Neutrophil (primary cell): Measurements from ENCODE around the gene CDKN2B-AS1.

Experiments
- H3K27ac ChIP-seq: fragments of 200-600 bp; sonication (generic); 2 replicates; pipeline ENCODE4 v1.5.1; 2016; ENCODE audit warnings: mild to moderate bottlenecking, moderate library complexity
- H3K27me3 ChIP-seq: fragments of 200-600 bp; sonication (generic); 2 replicates; pipeline ENCODE4 v1.6.0; 2016; ENCODE audit warnings: mild to moderate bottlenecking
- H3K36me3 ChIP-seq: fragments of 200-600 bp; sonication (generic); 2 replicates; pipeline ENCODE4 v1.5.1; 2017
- H3K4me1 ChIP-seq, 2 experiments: fragments of 200-600 bp in 1 of 2; sonication (generic) in 1 of 2; 1 replicate in 1 of 2; 2 replicates in 1 of 2; pipeline versions ENCODE4 v1.5.1 to v1.6.1; 2013 to 2016; ENCODE audit warnings: low read depth in 1 of 2, low read length in 1 of 2, mild to moderate bottlenecking in 1 of 2, moderate library complexity in 1 of 2; ENCODE audit not compliant: control insufficient read depth in 1 of 2, insufficient read depth in 1 of 2
- H3K4me3 ChIP-seq, 2 experiments: fragments of 200-600 bp in 1 of 2; sonication (generic) in 1 of 2; 1 replicate in 1 of 2; 2 replicates in 1 of 2; pipeline ENCODE4 v1.5.1; 2013 to 2016; ENCODE audit warnings: low read depth in 1 of 2, low read length in 1 of 2, mild to moderate bottlenecking in 1 of 2, moderate library complexity in 1 of 2
- H3K9me3 ChIP-seq: fragments of 200-600 bp; sonication (generic); 2 replicates; pipeline ENCODE4 v1.5.1; 2016
- TF ChIP-seq, protein P1 (sequence below): fragments of 200-600 bp; sonication (generic); IDR thresholded peaks from 2 replicates; pipeline ENCODE4 v1.5.1; 2016; ENCODE audit warnings: antibody characterized with exemption

Gene CDKN2B-AS1

DNA sequence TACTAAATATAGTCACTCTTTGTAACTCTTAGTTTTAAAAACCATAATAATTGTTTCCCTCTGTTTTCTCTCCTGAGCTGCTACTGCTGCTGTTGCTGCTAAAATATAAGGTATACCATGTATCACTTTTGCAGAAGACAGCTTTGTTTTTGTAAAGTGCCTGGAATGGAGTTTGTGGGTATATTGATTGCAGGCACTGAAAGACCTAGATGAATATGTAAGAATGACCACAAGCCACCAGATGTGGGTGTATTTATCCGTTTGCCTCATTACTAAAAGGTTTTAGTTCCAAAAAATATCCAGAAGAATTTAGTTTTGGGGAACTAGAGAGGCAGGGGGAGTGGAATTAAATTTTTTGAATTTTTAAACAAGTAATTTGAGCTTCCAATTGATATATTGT, 165.6 kb downstream of the CDKN2B-AS1 start:
- no peaks in the 10 kb centered on the region for H3K9me3 ChIP-seq
- no peaks in the 10 kb centered on the region for H3K27me3 ChIP-seq
- TF ChIP-seq, protein P1, sequence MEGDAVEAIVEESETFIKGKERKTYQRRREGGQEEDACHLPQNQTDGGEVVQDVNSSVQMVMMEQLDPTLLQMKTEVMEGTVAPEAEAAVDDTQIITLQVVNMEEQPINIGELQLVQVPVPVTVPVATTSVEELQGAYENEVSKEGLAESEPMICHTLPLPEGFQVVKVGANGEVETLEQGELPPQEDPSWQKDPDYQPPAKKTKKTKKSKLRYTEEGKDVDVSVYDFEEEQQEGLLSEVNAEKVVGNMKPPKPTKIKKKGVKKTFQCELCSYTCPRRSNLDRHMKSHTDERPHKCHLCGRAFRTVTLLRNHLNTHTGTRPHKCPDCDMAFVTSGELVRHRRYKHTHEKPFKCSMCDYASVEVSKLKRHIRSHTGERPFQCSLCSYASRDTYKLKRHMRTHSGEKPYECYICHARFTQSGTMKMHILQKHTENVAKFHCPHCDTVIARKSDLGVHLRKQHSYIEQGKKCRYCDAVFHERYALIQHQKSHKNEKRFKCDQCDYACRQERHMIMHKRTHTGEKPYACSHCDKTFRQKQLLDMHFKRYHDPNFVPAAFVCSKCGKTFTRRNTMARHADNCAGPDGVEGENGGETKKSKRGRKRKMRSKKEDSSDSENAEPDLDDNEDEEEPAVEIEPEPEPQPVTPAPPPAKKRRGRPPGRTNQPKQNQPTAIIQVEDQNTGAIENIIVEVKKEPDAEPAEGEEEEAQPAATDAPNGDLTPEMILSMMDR: no peak
- peaks cover 0 to 7% of the 10 kb centered on the region in 2 experiments for H3K4me1 ChIP-seq
- H3K27ac ChIP-seq: no peak overlapping the region
- no peak overlapping the region for H3K4me3 ChIP-seq
- no peaks in the 10 kb centered on the region for H3K36me3 ChIP-seq

DNA sequence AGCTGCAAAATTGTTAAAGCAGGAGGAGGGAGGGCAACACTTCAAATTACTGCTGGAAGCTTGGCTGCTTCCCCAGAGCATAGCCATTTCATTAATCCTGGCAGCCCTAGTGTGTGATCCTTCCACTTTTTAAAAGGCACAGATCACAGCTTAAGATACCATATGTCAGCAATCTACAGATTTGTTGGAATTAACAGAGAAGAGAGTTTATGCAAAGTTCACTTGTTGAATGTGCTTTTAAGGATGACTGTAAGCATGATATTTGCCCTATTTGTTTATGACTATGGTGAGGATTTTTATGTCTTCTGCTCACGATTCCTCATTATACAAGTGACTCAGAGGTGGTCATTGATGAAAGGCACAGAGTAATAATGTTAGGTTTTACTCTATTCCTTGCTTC, 170.6 kb downstream of the CDKN2B-AS1 start:
- H3K9me3 ChIP-seq: no peaks in the 10 kb centered on the region
- H3K4me1 ChIP-seq: peaks cover 0 to 11% of the 10 kb centered on the region in 2 experiments
- H3K4me3 ChIP-seq: no peak overlapping the region
- H3K27me3 ChIP-seq: no peaks in the 10 kb centered on the region
- H3K36me3 ChIP-seq: no peaks in the 10 kb centered on the region
- TF ChIP-seq, protein P1: no peak
- H3K27ac ChIP-seq: no peak overlapping the region

DNA sequence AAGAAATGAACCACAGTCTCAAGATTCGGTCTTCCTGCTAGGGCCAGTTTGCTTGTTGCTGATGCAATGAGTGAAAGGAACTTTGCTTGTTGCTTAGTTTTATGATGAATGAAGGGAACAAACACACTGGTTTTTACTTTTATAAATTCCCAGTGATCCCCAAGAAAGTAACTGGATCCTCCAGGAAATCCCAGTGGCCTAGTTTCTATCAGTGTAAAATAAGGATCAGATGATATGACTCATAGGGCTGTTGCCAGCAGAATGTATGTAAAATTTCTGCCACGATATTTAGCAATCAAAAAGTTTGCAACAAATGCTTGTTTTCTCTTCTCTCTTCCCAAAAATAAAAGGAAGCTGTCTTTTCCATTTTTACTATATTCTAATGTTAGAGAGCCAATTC, 174.7 kb downstream of the CDKN2B-AS1 start:
- no peaks in the 10 kb centered on the region for H3K9me3 ChIP-seq
- H3K36me3 ChIP-seq: no peaks in the 10 kb centered on the region
- H3K27ac ChIP-seq: no peak overlapping the region
- peaks cover 0 to 11% of the 10 kb centered on the region in 2 experiments for H3K4me1 ChIP-seq
- TF ChIP-seq, protein P1: no peak
- H3K27me3 ChIP-seq: no peaks in the 10 kb centered on the region
- H3K4me3 ChIP-seq: no peak overlapping the region

- no peak overlapping the region for H3K27ac ChIP-seq
- H3K27me3 ChIP-seq: no peaks in the 10 kb centered on the region
- no peaks in the 10 kb centered on the region for H3K36me3 ChIP-seq
- TF ChIP-seq, protein P1: no peak
- no peak overlapping the region for H3K4me3 ChIP-seq
- no peaks in the 10 kb centered on the region for H3K9me3 ChIP-seq
- peaks cover 0 to 11% of the 10 kb centered on the region in 2 experiments for H3K4me1 ChIP-seq
Measured at GRCh38 chr9:22169727-22170503, 175.3 kb downstream of the CDKN2B-AS1 start.
